ENCODE results near the gene RTP2.
A peak's percentile ranks its signal among the peaks of the same experiment; 100 is the strongest.

DNA sequence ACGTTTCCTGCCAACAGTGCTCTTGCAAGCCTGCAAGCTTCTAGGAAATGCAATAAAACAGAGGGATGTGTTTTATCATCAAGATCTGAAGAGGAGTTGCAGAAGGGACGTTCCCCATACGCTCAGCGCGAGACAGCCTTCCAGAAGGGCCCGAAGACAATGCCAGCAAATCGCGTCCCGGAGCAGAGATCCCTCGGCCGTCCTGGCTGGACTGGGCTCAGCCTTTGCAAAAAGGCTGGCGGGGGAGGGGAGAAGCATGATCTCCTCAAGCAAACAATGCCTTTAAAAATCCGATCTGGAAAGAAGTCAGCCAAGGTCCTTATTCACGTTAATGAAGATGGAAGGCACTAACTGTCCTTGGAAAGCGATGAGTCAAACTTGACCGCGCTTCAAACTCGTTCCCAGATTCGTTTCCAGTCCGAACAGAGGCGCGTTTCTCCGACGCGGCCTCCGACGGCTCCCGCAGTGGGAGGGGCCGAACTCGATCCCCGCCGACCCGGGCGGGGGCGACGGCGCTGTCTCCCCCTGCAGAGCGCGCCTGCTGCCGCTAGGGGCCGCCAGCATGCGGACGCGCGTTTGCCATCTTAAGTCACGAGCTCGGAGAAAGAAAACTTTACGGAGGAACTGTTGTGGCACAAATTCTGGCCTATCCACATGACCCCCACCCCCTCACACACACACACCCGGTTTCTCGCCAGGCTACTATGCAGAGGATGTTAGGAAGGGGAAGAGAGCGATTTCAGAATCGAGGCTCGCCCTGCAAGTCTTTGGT, 37.4 kb upstream of the RTP2 start:
- TF ChIP-seq, protein P1, sequence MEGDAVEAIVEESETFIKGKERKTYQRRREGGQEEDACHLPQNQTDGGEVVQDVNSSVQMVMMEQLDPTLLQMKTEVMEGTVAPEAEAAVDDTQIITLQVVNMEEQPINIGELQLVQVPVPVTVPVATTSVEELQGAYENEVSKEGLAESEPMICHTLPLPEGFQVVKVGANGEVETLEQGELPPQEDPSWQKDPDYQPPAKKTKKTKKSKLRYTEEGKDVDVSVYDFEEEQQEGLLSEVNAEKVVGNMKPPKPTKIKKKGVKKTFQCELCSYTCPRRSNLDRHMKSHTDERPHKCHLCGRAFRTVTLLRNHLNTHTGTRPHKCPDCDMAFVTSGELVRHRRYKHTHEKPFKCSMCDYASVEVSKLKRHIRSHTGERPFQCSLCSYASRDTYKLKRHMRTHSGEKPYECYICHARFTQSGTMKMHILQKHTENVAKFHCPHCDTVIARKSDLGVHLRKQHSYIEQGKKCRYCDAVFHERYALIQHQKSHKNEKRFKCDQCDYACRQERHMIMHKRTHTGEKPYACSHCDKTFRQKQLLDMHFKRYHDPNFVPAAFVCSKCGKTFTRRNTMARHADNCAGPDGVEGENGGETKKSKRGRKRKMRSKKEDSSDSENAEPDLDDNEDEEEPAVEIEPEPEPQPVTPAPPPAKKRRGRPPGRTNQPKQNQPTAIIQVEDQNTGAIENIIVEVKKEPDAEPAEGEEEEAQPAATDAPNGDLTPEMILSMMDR (IDR thresholded peaks at IDR 0.05 in 2 of 3, conservative IDR thresholded peaks at IDR 0.05 in 1 of 3; ENCODE audit: control insufficient read depth in 2 of 3, extremely low read depth in 1 of 3, insufficient read depth in 1 of 3, low read depth in 3 of 3, low read length in 3 of 3), result peak; percentile 91 to 98 (median 95)
- TF ChIP-seq SIN3A (IDR thresholded peaks at IDR 0.05; ENCODE audit: low read depth, low read length) (no peak), ESRRA (IDR thresholded peaks at IDR 0.05; ENCODE audit: low read length) (no peak), BRCA1 (IDR thresholded peaks at IDR 0.05; ENCODE audit: low read depth, low read length) (no peak), MYC (IDR thresholded peaks at IDR 0.05; ENCODE audit: insufficient read depth, insufficient read length, insufficient replicate concordance, low read length, severe bottlenecking) (no peak), EP300 (IDR thresholded peaks at IDR 0.05; ENCODE audit: borderline replicate concordance in 1 of 2, control insufficient read depth in 1 of 2, low read depth in 2 of 2, low read length in 2 of 2) (no peak), CEBPB (IDR thresholded peaks at IDR 0.05; ENCODE audit: borderline replicate concordance in 1 of 2, low read depth in 2 of 2, low read length in 2 of 2) (no peak), HDAC6 (IDR thresholded peaks at IDR 0.05; ENCODE audit: unreplicated experiment) (no peak), TARDBP (IDR thresholded peaks at IDR 0.05; ENCODE audit: borderline replicate concordance) (no peak)
- TF ChIP-seq, protein P2, sequence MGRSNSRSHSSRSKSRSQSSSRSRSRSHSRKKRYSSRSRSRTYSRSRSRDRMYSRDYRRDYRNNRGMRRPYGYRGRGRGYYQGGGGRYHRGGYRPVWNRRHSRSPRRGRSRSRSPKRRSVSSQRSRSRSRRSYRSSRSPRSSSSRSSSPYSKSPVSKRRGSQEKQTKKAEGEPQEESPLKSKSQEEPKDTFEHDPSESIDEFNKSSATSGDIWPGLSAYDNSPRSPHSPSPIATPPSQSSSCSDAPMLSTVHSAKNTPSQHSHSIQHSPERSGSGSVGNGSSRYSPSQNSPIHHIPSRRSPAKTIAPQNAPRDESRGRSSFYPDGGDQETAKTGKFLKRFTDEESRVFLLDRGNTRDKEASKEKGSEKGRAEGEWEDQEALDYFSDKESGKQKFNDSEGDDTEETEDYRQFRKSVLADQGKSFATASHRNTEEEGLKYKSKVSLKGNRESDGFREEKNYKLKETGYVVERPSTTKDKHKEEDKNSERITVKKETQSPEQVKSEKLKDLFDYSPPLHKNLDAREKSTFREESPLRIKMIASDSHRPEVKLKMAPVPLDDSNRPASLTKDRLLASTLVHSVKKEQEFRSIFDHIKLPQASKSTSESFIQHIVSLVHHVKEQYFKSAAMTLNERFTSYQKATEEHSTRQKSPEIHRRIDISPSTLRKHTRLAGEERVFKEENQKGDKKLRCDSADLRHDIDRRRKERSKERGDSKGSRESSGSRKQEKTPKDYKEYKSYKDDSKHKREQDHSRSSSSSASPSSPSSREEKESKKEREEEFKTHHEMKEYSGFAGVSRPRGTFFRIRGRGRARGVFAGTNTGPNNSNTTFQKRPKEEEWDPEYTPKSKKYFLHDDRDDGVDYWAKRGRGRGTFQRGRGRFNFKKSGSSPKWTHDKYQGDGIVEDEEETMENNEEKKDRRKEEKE (IDR thresholded peaks at IDR 0.05), result no peak
- TF ChIP-seq, protein P3, sequence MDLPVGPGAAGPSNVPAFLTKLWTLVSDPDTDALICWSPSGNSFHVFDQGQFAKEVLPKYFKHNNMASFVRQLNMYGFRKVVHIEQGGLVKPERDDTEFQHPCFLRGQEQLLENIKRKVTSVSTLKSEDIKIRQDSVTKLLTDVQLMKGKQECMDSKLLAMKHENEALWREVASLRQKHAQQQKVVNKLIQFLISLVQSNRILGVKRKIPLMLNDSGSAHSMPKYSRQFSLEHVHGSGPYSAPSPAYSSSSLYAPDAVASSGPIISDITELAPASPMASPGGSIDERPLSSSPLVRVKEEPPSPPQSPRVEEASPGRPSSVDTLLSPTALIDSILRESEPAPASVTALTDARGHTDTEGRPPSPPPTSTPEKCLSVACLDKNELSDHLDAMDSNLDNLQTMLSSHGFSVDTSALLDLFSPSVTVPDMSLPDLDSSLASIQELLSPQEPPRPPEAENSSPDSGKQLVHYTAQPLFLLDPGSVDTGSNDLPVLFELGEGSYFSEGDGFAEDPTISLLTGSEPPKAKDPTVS (IDR thresholded peaks at IDR 0.05; ENCODE audit: low read depth, low read length), result no peak

All from GM12878 (cell line).